GM12878 (cell line): ENCODE data around the gene KRTAP4-6. TPM values are rescaled to one million over a fixed set of nuclear protein-coding genes. Genes with fewer than 3 reads are reported as not detected.
"Not testable (repeated sequence)": the region's sequence is repeated elsewhere in the genome, so short reads cannot be mapped to it uniquely, and the experiment has no call there.

ENCODE experiments used
- ATAC-seq: fragments of 200-7000 bp; cut with Tn5 transposase; 3 replicates; pipeline ENCODE4 v1.9.1; 2020; ENCODE audit warnings: mild to moderate bottlenecking, moderate library complexity
- BruUV-seq: library from RNA; stranded (reverse); fragments of 400-500 nt; replicated peaks from 2 replicates; lab custom pipeline; 2021; lab: Mats Ljungman, UMichigan
- CTCF ChIA-PET: fragments of 300-600 bp; sonication (Branson Sonifier 250); formaldehyde crosslinking; extraction: SDS; loops from one replicate; lab custom pipeline; 2021; ENCODE audit warnings: inconsistent platforms; lab: Yijun Ruan, JAX
- POLR2A ChIA-PET: fragments of 350-600 bp; formaldehyde crosslinking; extraction: SDS; loops from one replicate; lab custom pipeline; 2021; ENCODE audit warnings: inconsistent platforms; lab: Charles Lee
- RAD21 ChIA-PET: fragments of 300-600 bp; sonication (Branson Sonifier 250); formaldehyde crosslinking; loops from one replicate; lab custom pipeline; 2023; ENCODE audit warnings: antibody characterized with exemption; ENCODE audit not compliant: unreplicated experiment; lab: Charles Lee
- SMC1A ChIA-PET: fragments of 300-600 bp; sonication (Branson Sonifier 250); formaldehyde crosslinking; loops from one replicate; lab custom pipeline; 2023; ENCODE audit not compliant: unreplicated experiment, uncharacterized antibody; lab: Charles Lee
- DNase-seq: peaks from one replicate; pipeline ENCODE4 v3.0.0-alpha.2; 2011; ENCODE audit warnings: low read depth, low spot score
- FAIRE-seq: peaks from 3 replicates; lab custom pipeline; 2011; peaks lifted over from hg19 to GRCh38; lab: Jason Lieb, UNC
- H2AFZ ChIP-seq: 2 replicates; pipeline ENCODE4 v1.6.0; 2011; ENCODE audit warnings: low read depth, low read length, control low read depth; ENCODE audit not compliant: control insufficient read depth
- H3K27ac ChIP-seq: 2 replicates; pipeline ENCODE4 v1.5.1; 2011; ENCODE audit warnings: control low read depth; ENCODE audit not compliant: control insufficient read depth, insufficient read depth
- H3K27me3 ChIP-seq, 2 experiments: replicated peaks in 1 of 2; 2 replicates each; pipeline versions ENCODE4 v1.6.0 to v1.6.1; 2011; ENCODE audit warnings: low read length in 1 of 2; ENCODE audit not compliant: control insufficient read depth in 2 of 2, insufficient read depth in 2 of 2
- H3K36me3 ChIP-seq, 2 experiments: 2 replicates each; pipeline ENCODE4 v1.5.1; 2011; ENCODE audit warnings: low read length in 1 of 2; ENCODE audit not compliant: control insufficient read depth in 2 of 2, insufficient read depth in 2 of 2
- H3K4me1 ChIP-seq: 2 replicates; pipeline ENCODE4 v1.6.1; 2011; ENCODE audit warnings: mild to moderate bottlenecking, low read length, moderate library complexity, mixed read lengths; ENCODE audit not compliant: control insufficient read depth, insufficient read depth
- H3K4me2 ChIP-seq: 2 replicates; pipeline ENCODE4 v1.6.0; 2011; ENCODE audit warnings: control low read depth; ENCODE audit not compliant: control insufficient read depth, insufficient read depth
- H3K4me3 ChIP-seq: fragments of 200-600 bp; sonication (generic); 2 replicates; pipeline ENCODE4 v1.5.1; 2016
- H3K79me2 ChIP-seq: 2 replicates; pipeline ENCODE4 v1.6.0; 2011; ENCODE audit warnings: low read length; ENCODE audit not compliant: control insufficient read depth, insufficient read depth
- H3K9ac ChIP-seq: 2 replicates; pipeline ENCODE4 v1.8.0; 2011; ENCODE audit warnings: low read length, control low read depth, mixed read lengths; ENCODE audit not compliant: control insufficient read depth, insufficient read depth
- H3K9me3 ChIP-seq: replicated peaks from 3 replicates; pipeline ENCODE4 v1.5.1; 2011; ENCODE audit warnings: mild to moderate bottlenecking, low read length; ENCODE audit not compliant: control insufficient read depth, insufficient read depth
- H4K20me1 ChIP-seq: 2 replicates; pipeline ENCODE4 v1.6.0; 2011; ENCODE audit not compliant: control insufficient read depth, insufficient read depth
- CUX1 ChIP-seq: IDR thresholded peaks from 2 replicates; pipeline ENCODE4 v1.6.1; 2012; ENCODE audit warnings: improper control_type of control experiment, low read depth, low read length; ENCODE audit not compliant: insufficient replicate concordance
- KLF5 ChIP-seq: fragments of 450-650 bp; IDR thresholded peaks from 2 replicates; pipeline ENCODE4 v1.6.1; 2014; ENCODE audit warnings: mild to moderate bottlenecking; ENCODE audit not compliant: partially characterized antibody
- TCF3 ChIP-seq: IDR thresholded peaks from 2 replicates; pipeline ENCODE4 v1.6.1; 2012; ENCODE audit warnings: low read depth, mild to moderate bottlenecking, low read length, borderline replicate concordance; ENCODE audit not compliant: insufficient read depth
- WGBS: methylation state at CpG from one replicate; pipeline ENCODE4 v1.1.6; 2016; ENCODE audit warnings: low lambda C conversion rate; ENCODE audit not compliant: insufficient replicate concordance, insufficient coverage; ENCODE audit errors: missing lambda C conversion rate; 5-methylcytosine and 5-hydroxymethylcytosine counted together
- in situ Hi-C: fragments of 300-500 bp; cut with MboI; formaldehyde crosslinking; loops from 9 replicates; pipeline ENCODE4 v1.14.3; 2018; ENCODE audit warnings: mixed read lengths
- intact Hi-C: fragments of 100-400 bp; cut with micrococcal nuclease; formaldehyde crosslinking; loops from one replicate; pipeline ENCODE4 v1.14.2; 2022; ENCODE audit not compliant: unreplicated experiment
- polyA plus RNA-seq, 11 experiments: library from polyadenylated mRNA; depleted of rRNA in 4 of 11; unstranded in 6 of 11; stranded (reverse) in 5 of 11; fragments of >200 nt; fragmentation: Nextera tagmentation in 4 of 11; fragmentation: Illumina TruSeq in 1 of 11; extraction: Ambion mirVana in 4 of 11; extraction: Trizol in 1 of 11; gene quantifications; 1 replicate in 1 of 11; 2 replicates in 10 of 11; pipeline versions ENCODE4 v1.2.1 to v1.2.3, GENCODE V29; 2011 to 2016; ENCODE audit warnings: inconsistent platforms in 2 of 11, missing spikeins in 2 of 11, low read depth in 1 of 11
- total RNA-seq, 4 experiments: library from RNA; depleted of rRNA in 3 of 4; stranded (reverse); fragments of >200 nt in 3 of 4; fragmentation: Illumina TruSeq in 1 of 4; extraction: Trizol in 1 of 4; gene quantifications; 2 replicates each; pipeline versions ENCODE4 v1.2.1 to v1.2.3, GENCODE V29; 2013 to 2021

The KRTAP4-6 gene
- total and polyA plus RNA-seq, 10 of the 15 experiments (the other 5 are each of a cell fraction or from before 2014, with no cell fraction given), result not detected

DNA sequence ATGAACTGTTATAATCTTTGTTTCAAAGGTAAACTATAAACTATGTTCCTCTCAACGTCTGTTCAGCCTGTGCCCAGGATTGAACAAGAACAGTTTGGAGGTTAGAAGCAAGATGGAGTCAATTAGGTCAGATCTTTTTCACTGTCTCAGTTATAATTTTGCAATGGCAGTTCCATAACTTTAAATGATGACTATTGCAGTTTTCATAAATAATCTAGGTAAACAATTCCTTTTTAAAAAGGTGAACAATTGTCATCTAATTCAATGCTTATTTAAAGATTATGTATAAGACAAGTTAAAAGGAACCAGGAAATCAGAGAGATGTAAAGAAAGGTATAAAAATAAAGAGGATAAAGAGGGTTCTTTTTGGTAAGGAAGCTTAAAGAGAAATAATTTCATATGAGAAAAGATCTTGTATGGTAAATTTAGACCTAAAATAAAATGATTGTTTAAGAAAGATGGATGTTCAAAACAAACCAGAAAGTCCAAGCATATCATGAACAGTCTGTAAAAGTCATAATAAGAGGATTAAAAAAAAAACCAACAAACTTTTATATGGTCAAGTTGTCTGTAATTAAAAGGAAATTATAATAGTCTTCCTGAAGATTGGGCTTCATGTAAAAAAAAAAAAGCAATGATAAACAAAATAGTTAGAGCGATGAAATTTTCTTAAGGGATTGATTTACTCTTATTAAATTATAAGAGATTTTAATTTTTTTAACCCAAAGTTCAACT is 29.0 kb downstream of the KRTAP4-6 start (continued):
- no peak for TF ChIP-seq CUX1
- no peak for TF ChIP-seq TCF3
- no peak for TF ChIP-seq KLF5

DNA sequence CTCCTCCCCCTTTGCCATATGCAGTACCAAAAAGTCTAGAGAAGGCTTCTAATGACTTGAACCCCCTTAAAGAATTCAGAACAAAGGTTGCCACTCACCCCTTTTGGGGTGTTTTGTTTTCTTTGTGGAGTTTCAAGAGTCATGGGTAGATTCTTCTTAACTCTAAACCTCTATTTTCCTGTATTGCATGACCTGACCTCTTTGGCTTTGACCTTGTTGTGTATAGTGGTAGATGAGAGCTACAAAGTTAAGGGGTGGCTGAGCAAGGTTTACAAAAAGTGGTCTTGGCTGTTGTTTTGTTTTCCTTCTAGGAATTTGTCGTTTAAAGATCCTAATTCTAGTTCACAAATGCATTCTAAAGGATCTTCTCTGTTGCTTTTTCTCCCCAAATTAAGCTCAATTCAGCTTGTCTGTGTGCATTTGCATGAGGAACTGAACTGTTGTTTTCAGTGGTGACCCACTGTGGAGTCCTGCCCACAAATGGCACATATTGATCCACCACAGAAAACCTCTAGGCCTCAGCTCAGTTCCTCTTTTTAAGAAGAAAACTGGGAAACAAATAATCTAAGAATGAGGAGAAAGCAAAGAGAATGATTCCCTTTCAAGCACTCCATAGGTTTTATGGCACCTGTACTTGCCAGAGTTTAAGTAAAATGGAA is 31.5 kb downstream of the KRTAP4-6 start:
- RAD21 ChIA-PET, H3K9me3 ChIP-seq, in situ Hi-C loops, FAIRE-seq, BruUV-seq, H4K20me1 ChIP-seq, CTCF ChIA-PET, DNase-seq, H3K4me1 ChIP-seq, H3K79me2 ChIP-seq, H3K9ac ChIP-seq, ATAC-seq, POLR2A ChIA-PET, H3K4me3 ChIP-seq, H3K27me3 ChIP-seq, SMC1A ChIA-PET, H3K36me3 ChIP-seq, H3K27ac ChIP-seq, intact Hi-C loops, H2AFZ ChIP-seq: not testable (repeated sequence)
- 0% methylated on average over 1 of the region's 1 CpG for WGBS
- 0 out of 2 replicates have a peak overlapping the region, but pooled peaks have one; percentile 7 for H3K4me2 ChIP-seq
